Keratinocyte (primary cell): ENCODE data around the gene RASAL2. TPM values are rescaled to one million over a fixed set of nuclear protein-coding genes. Genes with fewer than 3 reads are reported as not detected.

Source experiments
- DNase-seq: peaks from one replicate; pipeline ENCODE4 v3.0.0-alpha.2; 2011; ENCODE audit warnings: low read depth, missing footprints, low spot score
- FAIRE-seq: peaks from 2 replicates; lab custom pipeline; 2011; peaks lifted over from hg19 to GRCh38; lab: Jason Lieb, UNC
- H2AFZ ChIP-seq: 2 replicates; pipeline ENCODE4 v1.6.0; 2012; ENCODE audit warnings: low read length, control low read depth, inconsistent platforms; ENCODE audit not compliant: control insufficient read depth
- H3K27ac ChIP-seq: 2 replicates; pipeline ENCODE4 v1.5.1; 2011; ENCODE audit warnings: low read length; ENCODE audit not compliant: control insufficient read depth, insufficient read depth
- H3K27me3 ChIP-seq: 3 replicates; pipeline ENCODE4 v1.6.0; 2011; ENCODE audit warnings: low read length; ENCODE audit not compliant: control insufficient read depth, insufficient read depth; ENCODE audit errors: extremely low read depth
- H3K36me3 ChIP-seq, 2 experiments: 2 replicates in 1 of 2; 3 replicates in 1 of 2; pipeline ENCODE4 v1.5.1; 2011; ENCODE audit warnings: low read length in 2 of 2, mild to moderate bottlenecking in 1 of 2; ENCODE audit not compliant: control insufficient read depth in 2 of 2, insufficient read depth in 2 of 2; ENCODE audit errors: extremely low read depth in 1 of 2
- H3K4me1 ChIP-seq: 3 replicates; pipeline ENCODE4 v1.5.1; 2011; ENCODE audit warnings: low read length; ENCODE audit not compliant: control insufficient read depth, insufficient read depth; ENCODE audit errors: extremely low read depth
- H3K4me2 ChIP-seq: 3 replicates; pipeline ENCODE4 v1.6.0; 2011; ENCODE audit warnings: low read depth, low read length; ENCODE audit not compliant: control insufficient read depth, insufficient read depth; ENCODE audit errors: extremely low read depth
- H3K4me3 ChIP-seq, 3 experiments: fragments of 200-600 bp in 1 of 3; sonication (generic) in 1 of 3; 2 replicates in 2 of 3; 3 replicates in 1 of 3; pipeline ENCODE4 v1.5.1; 2011 to 2016; ENCODE audit warnings: low read length in 3 of 3, mild to moderate bottlenecking in 3 of 3, control low read depth in 2 of 3, inconsistent platforms in 1 of 3, low read depth in 1 of 3, mixed read lengths in 1 of 3, mixed run types in 1 of 3, moderate library complexity in 1 of 3; ENCODE audit not compliant: control insufficient read depth in 2 of 3, insufficient read depth in 2 of 3; ENCODE audit errors: extremely low read depth in 1 of 3
- H3K79me2 ChIP-seq: 2 replicates; pipeline ENCODE4 v1.6.0; 2012; ENCODE audit warnings: low read length; ENCODE audit not compliant: control insufficient read depth, insufficient read depth
- H3K9ac ChIP-seq: 3 replicates; pipeline ENCODE4 v1.6.0; 2011; ENCODE audit warnings: low read length; ENCODE audit not compliant: control insufficient read depth, insufficient read depth; ENCODE audit errors: extremely low read depth
- H3K9me1 ChIP-seq: 3 replicates; pipeline ENCODE4 v1.6.0; 2011; ENCODE audit warnings: low read length; ENCODE audit not compliant: control insufficient read depth, insufficient read depth; ENCODE audit errors: extremely low read depth
- H3K9me3 ChIP-seq: 2 replicates; pipeline ENCODE4 v1.5.1; 2012; ENCODE audit warnings: low read depth, low read length; ENCODE audit not compliant: control insufficient read depth
- H4K20me1 ChIP-seq: 3 replicates; pipeline ENCODE4 v1.6.0; 2011; ENCODE audit warnings: low read length; ENCODE audit not compliant: control insufficient read depth, insufficient read depth; ENCODE audit errors: extremely low read depth
- EZH2 ChIP-seq: IDR thresholded peaks from one replicate; pipeline ENCODE4 v1.6.1; 2012; ENCODE audit warnings: inconsistent platforms, mild to moderate bottlenecking, low read length, moderate library complexity
- dilution Hi-C: fragments of 300-500 bp; cut with MboI; formaldehyde crosslinking; loops from one replicate; pipeline ENCODE4 v1.7.0; 2020; ENCODE audit warnings: low sequenced_read_pairs; ENCODE audit not compliant: extremely low pct_ligation_motif_present
- polyA plus RNA-seq, 5 experiments: library from polyadenylated mRNA; depleted of rRNA in 3 of 5; stranded (reverse) in 3 of 5; stranded (forward) in 1 of 5; unstranded in 1 of 5; fragments of >200 nt; gene quantifications; 1 replicate in 1 of 5; 2 replicates in 3 of 5; 3 replicates in 1 of 5; pipeline versions ENCODE4 v1.2.1 to v1.2.3, GENCODE V29; 2011 to 2012; ENCODE audit warnings: missing spikeins in 2 of 5, low read depth in 1 of 5, low replicate concordance in 1 of 5
- TF ChIP-seq, protein P1 (sequence below), 3 experiments: IDR thresholded peaks in 1 of 3; conservative IDR thresholded peaks in 1 of 3; optimal IDR thresholded peaks in 1 of 3; 2 replicates in 2 of 3; 3 replicates in 1 of 3; pipeline versions ENCODE3 to v1.5.1; 2011; ENCODE audit warnings: low read length in 3 of 3, mild to moderate bottlenecking in 3 of 3, moderate library complexity in 2 of 3, control low read depth in 1 of 3, inconsistent platforms in 1 of 3; ENCODE audit not compliant: insufficient read depth in 2 of 3; ENCODE audit errors: extremely low read depth in 1 of 3

Gene RASAL2
- polyA plus RNA-seq, 1 donor (not counting 4 experiments of a cell fraction or from before 2014, with no cell fraction given): 27.2 TPM

DNA sequence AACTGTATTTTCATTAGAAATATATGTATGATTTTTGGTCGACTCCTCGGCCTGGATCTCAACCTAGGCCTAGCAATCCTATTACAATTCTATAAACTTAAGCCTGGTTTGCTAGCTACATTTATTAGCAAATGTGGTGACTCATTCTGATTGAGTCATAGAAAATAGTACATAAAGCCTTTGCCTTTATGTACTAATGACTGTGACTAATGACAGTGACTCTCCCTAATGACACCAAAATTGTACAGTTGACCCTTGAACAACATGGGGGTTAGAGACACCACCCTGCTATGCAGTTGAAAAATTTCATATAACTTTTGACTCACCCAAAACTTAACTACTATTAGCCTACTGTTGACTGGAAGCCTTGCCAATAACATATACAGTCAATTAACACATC lies 324.0 kb downstream of the RASAL2 start:
- Histone ChIP-seq H3K9me1 (no peaks in the 10 kb centered on the region), H3K27ac (peak overlapping the region; percentile 27), H2AFZ (no peak overlapping the region), H3K36me3 (no peaks in the 10 kb centered on the region), H3K4me1 (peaks cover 13% of the 10 kb centered on the region), H3K4me3 (no peak overlapping the region), H3K27me3 (no peaks in the 10 kb centered on the region), H3K4me2 (peak overlapping the region; percentile 47), H3K9ac (no peak overlapping the region), H4K20me1 (no peaks in the 10 kb centered on the region), H3K79me2 (peaks cover 4% of the 10 kb centered on the region), H3K9me3 (no peaks in the 10 kb centered on the region)
- FAIRE-seq: peak; percentile 62
- no peak for TF ChIP-seq EZH2
- TF ChIP-seq, protein P1, sequence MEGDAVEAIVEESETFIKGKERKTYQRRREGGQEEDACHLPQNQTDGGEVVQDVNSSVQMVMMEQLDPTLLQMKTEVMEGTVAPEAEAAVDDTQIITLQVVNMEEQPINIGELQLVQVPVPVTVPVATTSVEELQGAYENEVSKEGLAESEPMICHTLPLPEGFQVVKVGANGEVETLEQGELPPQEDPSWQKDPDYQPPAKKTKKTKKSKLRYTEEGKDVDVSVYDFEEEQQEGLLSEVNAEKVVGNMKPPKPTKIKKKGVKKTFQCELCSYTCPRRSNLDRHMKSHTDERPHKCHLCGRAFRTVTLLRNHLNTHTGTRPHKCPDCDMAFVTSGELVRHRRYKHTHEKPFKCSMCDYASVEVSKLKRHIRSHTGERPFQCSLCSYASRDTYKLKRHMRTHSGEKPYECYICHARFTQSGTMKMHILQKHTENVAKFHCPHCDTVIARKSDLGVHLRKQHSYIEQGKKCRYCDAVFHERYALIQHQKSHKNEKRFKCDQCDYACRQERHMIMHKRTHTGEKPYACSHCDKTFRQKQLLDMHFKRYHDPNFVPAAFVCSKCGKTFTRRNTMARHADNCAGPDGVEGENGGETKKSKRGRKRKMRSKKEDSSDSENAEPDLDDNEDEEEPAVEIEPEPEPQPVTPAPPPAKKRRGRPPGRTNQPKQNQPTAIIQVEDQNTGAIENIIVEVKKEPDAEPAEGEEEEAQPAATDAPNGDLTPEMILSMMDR (optimal IDR thresholded peaks at IDR 0.05 in 1 of 3, IDR thresholded peaks at IDR 0.05 in 1 of 3, conservative IDR thresholded peaks at IDR 0.05 in 1 of 3; ENCODE audit: extremely low read depth in 1 of 3, insufficient read depth in 2 of 3, low read length in 3 of 3): no peak
- dilution Hi-C loops: no loop called here
- peak; percentile 62 for DNase-seq

GRCh38 chr1:178418284-178418955 lies 324.5 kb downstream of the RASAL2 start:
- no peaks in the 10 kb centered on the region for H3K36me3 ChIP-seq
- H3K27ac ChIP-seq: peak overlapping the region; percentile 27
- dilution Hi-C loops: no loop called here
- H3K4me3 ChIP-seq: no peak overlapping the region
- no peaks in the 10 kb centered on the region for H3K27me3 ChIP-seq
- FAIRE-seq (no peak), DNase-seq (no peak)
- peak overlapping the region; percentile 47 for H3K4me2 ChIP-seq
- H3K4me1 ChIP-seq: peaks cover 13% of the 10 kb centered on the region
- TF ChIP-seq, protein P1 (optimal IDR thresholded peaks at IDR 0.05 in 1 of 3, IDR thresholded peaks at IDR 0.05 in 1 of 3, conservative IDR thresholded peaks at IDR 0.05 in 1 of 3; ENCODE audit: extremely low read depth in 1 of 3, insufficient read depth in 2 of 3, low read length in 3 of 3): no peak
- no peak overlapping the region for H3K9ac ChIP-seq
- no peaks in the 10 kb centered on the region for H3K9me3 ChIP-seq
- H3K9me1 ChIP-seq: no peaks in the 10 kb centered on the region
- H3K79me2 ChIP-seq: peaks cover 4% of the 10 kb centered on the region
- H4K20me1 ChIP-seq: no peaks in the 10 kb centered on the region
- no peak overlapping the region for H2AFZ ChIP-seq
